ENCODE results near the gene TLX2. TPM values are rescaled to one million over a fixed set of nuclear protein-coding genes. Genes with fewer than 3 reads are reported as not detected.

Gene TLX2
- total and polyA plus RNA-seq, 2 of the 4 experiments (the other 2 are of a cell fraction) = not detected

- no peak for TF ChIP-seq CEBPB (IDR thresholded peaks at IDR 0.05; ENCODE audit: low read depth, low read length)
These were observed 6.2 kb upstream of the TLX2 start (continued) for GRCh38 chr2:74507926-74508520.

DNA sequence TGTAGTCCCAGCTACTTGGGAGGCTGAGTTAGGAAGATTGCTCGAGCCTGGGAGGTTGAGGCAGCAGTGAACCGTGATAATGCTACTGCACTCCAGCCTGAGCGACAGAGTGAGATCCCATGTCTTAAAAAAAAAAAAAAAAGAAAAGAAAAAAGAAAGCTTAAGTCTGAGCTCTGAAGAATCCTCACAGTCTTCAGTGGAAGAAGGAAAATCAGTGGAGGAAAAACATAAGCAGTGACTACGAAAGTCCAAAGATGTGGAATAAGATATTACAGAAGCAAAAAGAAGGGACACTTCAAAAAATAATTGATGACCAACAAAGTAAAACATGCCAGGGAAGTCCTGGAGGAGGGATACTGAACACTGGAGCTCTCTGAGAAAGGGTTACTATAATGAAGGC, 4.0 kb upstream of the TLX2 start:
- CTCF ChIA-PET = interaction anchor here (0.7 kb wide), 1 partner anchor 11 kb away, joined by 8 read pairs; the partner anchor contains the start of gene LBX2

More for the DNA sequence above, 4.0 kb upstream of the TLX2 start:
- H3K14ac ChIP-seq (replicated peaks; ENCODE audit: low read depth, low read length) = no peak overlapping the region
- no peak overlapping the region for H2BK5ac ChIP-seq (ENCODE audit: low read depth, low read length, poor library complexity, severe bottlenecking)
- no peak overlapping the region for H4K5ac ChIP-seq (ENCODE audit: low read depth, low read length)
- H3K27me3 ChIP-seq (ENCODE audit: control insufficient read depth, insufficient read depth, low read length) = peaks cover 46% of the 10 kb centered on the region
- DNase-seq (no peak), ATAC-seq (ENCODE audit: low read depth) (no peak)
- H2BK120ac ChIP-seq (ENCODE audit: low read depth, low read length) = no peak overlapping the region
- no TSS peak for BruUV-seq (replicated peaks)
- H3K4me3 ChIP-seq (ENCODE audit: insufficient read depth, low read depth, low read length) = no peak overlapping the region
- H3K9ac ChIP-seq (ENCODE audit: low read depth, low read length) = no peak overlapping the region
- POLR2A ChIA-PET (ENCODE audit: unreplicated experiment) = interaction anchor here (0.6 kb wide), 1 partner anchor 29 kb away, joined by 7 read pairs; no protein-coding TSS in a partner anchor
- H4K8ac ChIP-seq (ENCODE audit: low read depth in 2 of 2, low read length in 2 of 2) = no peak overlapping the region
- H2BK20ac ChIP-seq (ENCODE audit: low read depth, low read length) = no peak overlapping the region
- peaks cover 9% of the 10 kb centered on the region for H3K36me3 ChIP-seq (ENCODE audit: control insufficient read depth, insufficient read depth, low read length)
- H3K79me1 ChIP-seq (ENCODE audit: low read depth in 1 of 2, low read length in 2 of 2) = peaks cover 12 to 18% of the 10 kb centered on the region in 2 experiments
- dilution Hi-C loops (cut with HindIII; ENCODE audit: low sequenced_read_pairs, unreplicated experiment) (no loop called here), intact Hi-C loops (cut with micrococcal nuclease) (no loop called here), in situ Hi-C loops (cut with MboI; ENCODE audit: low sequenced_read_pairs) (no loop called here)
- no peak overlapping the region for H2AK5ac ChIP-seq (ENCODE audit: low read depth, low read length)
- H3K4me2 ChIP-seq (ENCODE audit: low read depth, low read length) = no peak overlapping the region
- H2AK9ac ChIP-seq (replicated peaks; ENCODE audit: low read depth, low read length, poor library complexity) = no peak overlapping the region
- no peak overlapping the region for H4K91ac ChIP-seq (ENCODE audit: insufficient read depth, low read depth, low read length)
- H3K9me3 ChIP-seq (ENCODE audit: control insufficient read depth, insufficient read depth, low read length) = peaks cover 11% of the 10 kb centered on the region
- H3K18ac ChIP-seq (ENCODE audit: low read depth, low read length) = no peak overlapping the region
- peaks cover 11% of the 10 kb centered on the region for H3K4me1 ChIP-seq (ENCODE audit: control insufficient read depth, insufficient read depth, low read length)
- TF ChIP-seq NFE2L2 (IDR thresholded peaks at IDR 0.05; ENCODE audit: low read depth, low read length) = no peak
- no peak for TF ChIP-seq SMC3 (IDR thresholded peaks at IDR 0.05; ENCODE audit: low read depth, low read length)
- 0 out of 2 replicates have a peak, but pooled peaks cover 5% of the 10 kb centered on the region for H4K20me1 ChIP-seq (ENCODE audit: insufficient read depth, low read length)
- WGBS, 2 experiments (ENCODE audit: extremely low coverage in 2 of 2, insufficient read length in 1 of 2) = no CpG with 5 or more reads among the region's 4 CpGs
- no peak overlapping the region for H3K27ac ChIP-seq (ENCODE audit: insufficient read depth, low read length)
- H3K23ac ChIP-seq (ENCODE audit: low read depth, low read length) = no peak overlapping the region
- no peak overlapping the region for H3K4ac ChIP-seq (ENCODE audit: low read depth, low read length)
- H2AFZ ChIP-seq (replicated peaks; ENCODE audit: low read length, poor library complexity) = no peak overlapping the region
- H2BK15ac ChIP-seq (ENCODE audit: low read depth, low read length) = no peak overlapping the region
- peaks cover 9% of the 10 kb centered on the region for H3K9me1 ChIP-seq (ENCODE audit: insufficient read depth, low read length)
- no peak overlapping the region for H3K56ac ChIP-seq (ENCODE audit: extremely low read depth, insufficient read depth, low read length)
